ENCODE results near the gene DDX43. TPM values are rescaled to one million over a fixed set of nuclear protein-coding genes. Genes with fewer than 3 reads are reported as not detected.

DDX43 gene
- 2.5 TPM for total RNA-seq
- long read RNA-seq, partial matches to known transcripts: 0 of 3 reads
- long read RNA-seq, other reads (novel, unspliced or antisense): 2 of 3 reads

DNA sequence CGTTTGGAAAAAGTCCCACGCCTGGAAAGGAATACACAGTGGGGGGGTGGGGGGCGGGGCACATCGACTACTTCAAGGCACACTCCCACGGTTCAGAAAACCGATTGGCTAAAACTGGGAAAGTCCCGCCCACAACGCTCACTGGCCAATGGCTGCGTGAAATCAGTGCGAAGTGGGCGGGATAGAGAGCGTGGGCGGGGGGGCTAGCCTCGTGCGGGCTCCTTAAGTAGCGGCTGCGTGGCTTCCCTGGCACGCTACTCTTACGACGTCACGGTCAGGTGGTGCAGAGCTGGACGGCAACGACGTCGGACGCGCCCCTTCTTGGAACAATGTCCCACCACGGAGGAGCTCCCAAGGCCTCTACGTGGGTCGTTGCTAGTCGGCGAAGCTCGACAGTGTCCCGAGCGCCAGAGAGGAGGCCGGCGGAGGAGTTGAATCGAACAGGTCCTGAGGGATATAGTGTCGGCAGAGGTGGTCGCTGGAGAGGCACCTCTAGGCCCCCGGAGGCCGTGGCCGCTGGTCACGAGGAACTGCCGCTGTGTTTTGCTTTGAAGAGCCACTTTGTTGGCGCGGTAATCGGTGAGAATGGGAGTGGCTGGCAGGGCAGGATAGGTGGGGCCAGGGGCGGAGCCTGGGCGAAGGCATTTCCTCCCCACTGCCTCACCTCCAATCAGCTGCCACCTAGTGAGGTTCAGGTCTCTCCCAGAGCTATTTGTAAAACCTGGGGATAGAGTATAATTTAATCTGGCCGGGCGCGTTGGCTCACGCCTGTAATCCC is at the start of gene DDX43:
TSS of gene DDX43 (plus strand) at position 252 of the 778 bp plus-strand sequence. CDS start at position 330, 78 bp downstream.
- DNase-seq (peak; percentile 87), ATAC-seq (peak; percentile 92)
- no peaks in the 10 kb centered on the region for H3K9me3 ChIP-seq
- TF ChIP-seq CTCF (IDR thresholded peaks at IDR 0.05): no peak
- no peaks in the 10 kb centered on the region for H3K4me1 ChIP-seq
- no peaks in the 10 kb centered on the region for H3K27me3 ChIP-seq
- H3K36me3 ChIP-seq: no peaks in the 10 kb centered on the region
- intact Hi-C loops (cut with DNase I): no loop called here
- H3K27ac ChIP-seq: peak within 1 kb of the TSS; percentile 58
- H3K4me3 ChIP-seq: peak within 1 kb of the TSS; percentile 36

GRCh38 chr6:73348550-73349204 is 46.0 kb upstream of the DDX43 start:
- no peak for TF ChIP-seq CTCF (IDR thresholded peaks at IDR 0.05)
- Histone ChIP-seq H3K27me3 (peaks cover 22% of the 10 kb centered on the region), H3K9me3 (no peaks in the 10 kb centered on the region), H3K36me3 (no peaks in the 10 kb centered on the region), H3K4me3 (no peak overlapping the region), H3K4me1 (no peaks in the 10 kb centered on the region), H3K27ac (no peak overlapping the region)
- intact Hi-C loops (cut with DNase I): no loop called here
- DNase-seq (no peak), ATAC-seq (no peak)

GRCh38 chr6:73349311-73349710 is 45.3 kb upstream of the DDX43 start:
- Histone ChIP-seq H3K27me3 (peaks cover 25% of the 10 kb centered on the region), H3K36me3 (no peaks in the 10 kb centered on the region), H3K4me3 (no peak overlapping the region), H3K27ac (no peak overlapping the region), H3K4me1 (no peaks in the 10 kb centered on the region), H3K9me3 (no peaks in the 10 kb centered on the region)
- DNase-seq (no peak), ATAC-seq (no peak)
- intact Hi-C loops (cut with DNase I): no loop called here
- TF ChIP-seq CTCF (IDR thresholded peaks at IDR 0.05): no peak

DNA sequence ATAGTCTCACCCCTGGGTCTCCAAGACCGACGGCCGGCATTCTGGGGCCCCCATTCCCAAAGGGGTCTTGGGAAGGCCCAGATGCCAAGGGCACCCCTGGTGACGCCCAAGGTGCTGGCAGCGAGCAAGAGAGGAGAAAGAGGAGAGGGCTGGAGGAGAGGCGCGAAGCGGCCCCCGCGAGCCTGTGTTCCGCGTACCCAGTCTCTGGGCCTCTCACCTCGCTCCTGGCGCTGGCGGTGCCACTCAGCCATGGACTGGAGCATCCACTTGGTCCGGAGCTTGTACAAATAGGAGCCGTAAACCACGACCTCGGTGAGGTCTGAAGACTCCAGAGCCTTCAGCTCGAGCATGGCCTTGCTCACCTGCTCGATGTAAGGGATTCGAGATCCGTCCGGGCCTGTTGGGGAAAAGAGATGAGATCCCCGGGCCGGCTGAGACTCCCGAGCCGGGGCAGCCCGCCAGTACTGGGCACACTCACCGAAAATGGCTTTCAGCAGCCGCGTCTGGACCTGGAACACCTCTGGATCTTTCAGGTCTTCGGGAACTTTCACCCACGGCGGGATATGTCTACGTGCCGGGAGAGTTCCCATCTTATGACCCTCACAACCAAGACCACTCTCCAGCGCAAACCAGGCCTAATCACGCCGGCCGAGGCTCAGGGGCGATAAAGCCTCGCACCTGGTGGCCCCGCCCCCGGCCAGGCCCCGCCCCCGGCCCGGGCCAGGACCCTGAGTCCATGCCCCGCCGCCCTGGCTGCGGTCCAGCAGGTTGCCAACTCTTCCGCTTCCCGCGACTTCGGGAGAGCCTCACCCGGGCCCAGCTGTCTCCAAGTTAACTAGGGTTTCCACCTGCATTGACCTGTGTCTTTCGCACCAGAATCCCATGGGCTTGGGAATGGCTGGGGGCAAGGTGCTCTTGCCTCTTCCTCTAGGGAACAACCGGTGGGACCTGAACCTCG is 40.7 kb upstream of the DDX43 start, which contains the start of gene DPPA5:
TSS of gene DPPA5 (minus strand) at position 641 of the 958 bp plus-strand sequence. CDS start at position 590, 51 bp downstream.
- Histone ChIP-seq H3K27me3 (peaks cover 16% of the 10 kb centered on the region), H3K4me3 (no peak within 1 kb of the TSS), H3K9me3 (no peaks in the 10 kb centered on the region), H3K36me3 (no peaks in the 10 kb centered on the region), H3K4me1 (no peaks in the 10 kb centered on the region), H3K27ac (no peak within 1 kb of the TSS)
- TF ChIP-seq CTCF (IDR thresholded peaks at IDR 0.05): no peak
- ATAC-seq (no peak), DNase-seq (no peak)
- intact Hi-C loops (cut with DNase I): no loop called here

GRCh38 chr6:73362358-73362757 is 32.3 kb upstream of the DDX43 start, which contains the start of gene KHDC3L:
Gene KHDC3L (plus strand): TSS chr6:73362658. CDS start chr6:73362730, 72 bp downstream.
- Histone ChIP-seq H3K27ac (no peak within 1 kb of the TSS), H3K4me1 (no peaks in the 10 kb centered on the region), H3K9me3 (no peaks in the 10 kb centered on the region), H3K27me3 (no peaks in the 10 kb centered on the region), H3K4me3 (no peak within 1 kb of the TSS), H3K36me3 (no peaks in the 10 kb centered on the region)
- TF ChIP-seq CTCF (IDR thresholded peaks at IDR 0.05): no peak
- no peak for ATAC-seq
- DNase-seq: no peak
- intact Hi-C loops (cut with DNase I): no loop called here
